HepG2 (cell line): ENCODE results near the gene IFIT3. TPM values are rescaled to one million over a fixed set of nuclear protein-coding genes. Genes with fewer than 3 reads are reported as not detected.

Experiments used
- EP300 ChIP-seq, 3 experiments: sonication (generic) in 1 of 3; formaldehyde crosslinking in 1 of 3; IDR thresholded peaks; 2 replicates each; pipeline versions ENCODE4 v1.5.1 to v1.6.1; 2011 to 2020; ENCODE audit warnings: low read depth in 2 of 3, low read length in 2 of 3, borderline replicate concordance in 1 of 3, improper control_type of control experiment in 1 of 3, mild to moderate bottlenecking in 1 of 3, missing genetic modification reagents in 1 of 3, moderate library complexity in 1 of 3
- ETV5 ChIP-seq: IDR thresholded peaks from 2 replicates; pipeline ENCODE4 v1.6.1; 2018; ENCODE audit warnings: missing biosample characterization, missing genetic modification reagents, inconsistent platforms, borderline replicate concordance
- FOXP1 ChIP-seq, 2 experiments: fragments of 450-650 bp in 1 of 2; IDR thresholded peaks; 2 replicates each; pipeline ENCODE4 v1.6.1; 2017 to 2018; ENCODE audit warnings: antibody characterized with exemption in 1 of 2
- FOXP4 ChIP-seq: sonication (generic); formaldehyde crosslinking; IDR thresholded peaks from 2 replicates; pipeline ENCODE4 v1.4.0; 2020; ENCODE audit warnings: missing genetic modification reagents
- HMG20B ChIP-seq: conservative IDR thresholded peaks from 2 replicates; pipeline ENCODE4 v1.6.1; 2016; ENCODE audit warnings: missing genetic modification reagents, missing compliant biosample characterization
- KDM6A ChIP-seq: IDR thresholded peaks from 2 replicates; pipeline ENCODE4 v1.6.1; 2016; ENCODE audit warnings: low read depth
- KLF16 ChIP-seq, 2 experiments: sonication (generic) in 1 of 2; formaldehyde crosslinking in 1 of 2; IDR thresholded peaks; 2 replicates each; pipeline versions ENCODE4 v1.6.1 to v1.8.0; 2016 to 2023; ENCODE audit warnings: missing genetic modification reagents in 2 of 2, missing compliant biosample characterization in 1 of 2
- RCOR2 ChIP-seq: IDR thresholded peaks from 2 replicates; pipeline ENCODE4 v1.6.1; 2016; ENCODE audit warnings: missing biosample characterization, missing genetic modification reagents
- SAP130 ChIP-seq: IDR thresholded peaks from 2 replicates; pipeline ENCODE4 v1.6.1; 2016; ENCODE audit warnings: low read depth
- ZBED4 ChIP-seq: sonication (generic); formaldehyde crosslinking; IDR thresholded peaks from 2 replicates; pipeline ENCODE4 v1.4.0; 2020; ENCODE audit warnings: missing genetic modification reagents, borderline replicate concordance
- ZNF264 ChIP-seq: sonication (generic); formaldehyde crosslinking; IDR thresholded peaks from 2 replicates; pipeline ENCODE4 v1.4.0; 2020; ENCODE audit warnings: missing genetic modification reagents
- ZNF629 ChIP-seq: sonication (generic); formaldehyde crosslinking; conservative IDR thresholded peaks from 2 replicates; pipeline ENCODE4 v1.5.0; 2020; ENCODE audit warnings: missing genetic modification reagents
- ZSCAN9 ChIP-seq: IDR thresholded peaks from 2 replicates; pipeline ENCODE4 v1.6.1; 2016; ENCODE audit warnings: borderline replicate concordance
- polyA plus RNA-seq, 8 experiments: library from polyadenylated mRNA; depleted of rRNA in 3 of 8; stranded (reverse) in 7 of 8; unstranded in 1 of 8; fragments of >200 nt; fragmentation: Illumina TruSeq in 4 of 8; extraction: Trizol in 4 of 8; gene quantifications; 2 replicates each; pipeline versions ENCODE4 v1.2.1 to v1.2.3, GENCODE V29; 2011 to 2016; ENCODE audit warnings: low read depth in 4 of 8, missing spikeins in 1 of 8, mixed read lengths in 1 of 8; ENCODE audit not compliant: insufficient read depth in 1 of 8
- total RNA-seq, 5 experiments: library from RNA; depleted of rRNA; stranded (reverse); fragments of >200 nt; fragmentation: Illumina TruSeq; extraction: Trizol; gene quantifications; 2 replicates each; pipeline ENCODE4 v1.2.3, GENCODE V29; 2016; ENCODE audit warnings: low read depth in 1 of 5
- TF ChIP-seq, protein P1 (sequence below), 2 experiments: fragments of 450-650 bp in 1 of 2; sonication (generic) in 1 of 2; formaldehyde crosslinking; IDR thresholded peaks; 2 replicates each; pipeline versions ENCODE4 v1.5.0 to v1.8.0; 2020 to 2022; ENCODE audit warnings: mild to moderate bottlenecking in 1 of 2, missing genetic modification reagents in 1 of 2
- TF ChIP-seq, protein P2 (sequence below), 2 experiments: sonication (generic) in 1 of 2; formaldehyde crosslinking in 1 of 2; IDR thresholded peaks; 2 replicates each; pipeline versions ENCODE4 v1.4.0 to v1.6.1; 2018 to 2020; ENCODE audit warnings: missing genetic modification reagents in 2 of 2, borderline replicate concordance in 1 of 2, low read depth in 1 of 2, mild to moderate bottlenecking in 1 of 2, missing biosample characterization in 1 of 2
- TF ChIP-seq, protein P3 (sequence below): sonication (generic); formaldehyde crosslinking; IDR thresholded peaks from 2 replicates; pipeline ENCODE4 v1.5.1; 2020; ENCODE audit warnings: mild to moderate bottlenecking, moderate library complexity, missing genetic modification reagents

Gene IFIT3
- total and polyA plus RNA-seq, 2 of the 13 experiments (the other 11 are each of a cell fraction or from before 2014, with no cell fraction given), result 0.48 to 3.1 TPM

GRCh38 chr10:89373916-89374711, 46.3 kb downstream of the IFIT3 start (continued):
- TF ChIP-seq KLF16 (CRISPR knock-in tag; IDR thresholded peaks at IDR 0.05) (peak in 1 of 2 experiments; percentile 52; a peak in 1 of 4 replicates), EP300 (IDR thresholded peaks at IDR 0.05; ENCODE audit: low read depth in 2 of 2, low read length in 2 of 2) (peak; percentile 64 to 80; a peak in 3 of 4 replicates), EP300 (CRISPR knock-in tag; IDR thresholded peaks at IDR 0.05; ENCODE audit: borderline replicate concordance) (peak; percentile 54; the same call in 1 of the 2 replicates), ZSCAN9 (peak; percentile 81; the same call in 1 of the 2 replicates), ZBED4 (peak; percentile 93; the same call in 1 of the 2 replicates), FOXP1 (IDR thresholded peaks at IDR 0.05) (peak; percentile 97), FOXP1 (CRISPR knock-in tag; IDR thresholded peaks at IDR 0.05) (peak; percentile 98), RCOR2 (CRISPR knock-in tag) (no peak; the same call in 1 of the 2 replicates), SAP130 (CRISPR knock-in tag) (peak; percentile 86), ETV5 (peak; percentile 46; the same call in 1 of the 2 replicates), ZNF264 (CRISPR knock-in tag) (no peak), FOXP4 (CRISPR knock-in tag) (peak; percentile 97), KDM6A (CRISPR knock-in tag) (peak; percentile 71; the same call in 1 of the 2 replicates), ZNF629 (CRISPR knock-in tag) (no peak), HMG20B (CRISPR knock-in tag) (peak; percentile 64; the same call in 1 of the 2 replicates)
- TF ChIP-seq, protein P1, sequence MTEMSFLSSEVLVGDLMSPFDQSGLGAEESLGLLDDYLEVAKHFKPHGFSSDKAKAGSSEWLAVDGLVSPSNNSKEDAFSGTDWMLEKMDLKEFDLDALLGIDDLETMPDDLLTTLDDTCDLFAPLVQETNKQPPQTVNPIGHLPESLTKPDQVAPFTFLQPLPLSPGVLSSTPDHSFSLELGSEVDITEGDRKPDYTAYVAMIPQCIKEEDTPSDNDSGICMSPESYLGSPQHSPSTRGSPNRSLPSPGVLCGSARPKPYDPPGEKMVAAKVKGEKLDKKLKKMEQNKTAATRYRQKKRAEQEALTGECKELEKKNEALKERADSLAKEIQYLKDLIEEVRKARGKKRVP (CRISPR knock-in tag; IDR thresholded peaks at IDR 0.05), result peak in 1 of 2 experiments; percentile 77; a peak in 1 of 4 replicates
- TF ChIP-seq, protein P2, sequence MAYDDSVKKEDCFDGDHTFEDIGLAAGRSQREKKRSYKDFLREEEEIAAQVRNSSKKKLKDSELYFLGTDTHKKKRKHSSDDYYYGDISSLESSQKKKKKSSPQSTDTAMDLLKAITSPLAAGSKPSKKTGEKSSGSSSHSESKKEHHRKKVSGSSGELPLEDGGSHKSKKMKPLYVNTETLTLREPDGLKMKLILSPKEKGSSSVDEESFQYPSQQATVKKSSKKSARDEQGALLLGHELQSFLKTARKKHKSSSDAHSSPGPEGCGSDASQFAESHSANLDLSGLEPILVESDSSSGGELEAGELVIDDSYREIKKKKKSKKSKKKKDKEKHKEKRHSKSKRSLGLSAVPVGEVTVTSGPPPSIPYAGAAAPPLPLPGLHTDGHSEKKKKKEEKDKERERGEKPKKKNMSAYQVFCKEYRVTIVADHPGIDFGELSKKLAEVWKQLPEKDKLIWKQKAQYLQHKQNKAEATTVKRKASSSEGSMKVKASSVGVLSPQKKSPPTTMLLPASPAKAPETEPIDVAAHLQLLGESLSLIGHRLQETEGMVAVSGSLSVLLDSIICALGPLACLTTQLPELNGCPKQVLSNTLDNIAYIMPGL (CRISPR knock-in tag; IDR thresholded peaks at IDR 0.05; ENCODE audit: borderline replicate concordance in 1 of 2, low read depth in 1 of 2), result 0 out of 4 replicates have a peak, but pooled peaks of 1 of the 2 experiments have one; percentile 38
- TF ChIP-seq, protein P3, sequence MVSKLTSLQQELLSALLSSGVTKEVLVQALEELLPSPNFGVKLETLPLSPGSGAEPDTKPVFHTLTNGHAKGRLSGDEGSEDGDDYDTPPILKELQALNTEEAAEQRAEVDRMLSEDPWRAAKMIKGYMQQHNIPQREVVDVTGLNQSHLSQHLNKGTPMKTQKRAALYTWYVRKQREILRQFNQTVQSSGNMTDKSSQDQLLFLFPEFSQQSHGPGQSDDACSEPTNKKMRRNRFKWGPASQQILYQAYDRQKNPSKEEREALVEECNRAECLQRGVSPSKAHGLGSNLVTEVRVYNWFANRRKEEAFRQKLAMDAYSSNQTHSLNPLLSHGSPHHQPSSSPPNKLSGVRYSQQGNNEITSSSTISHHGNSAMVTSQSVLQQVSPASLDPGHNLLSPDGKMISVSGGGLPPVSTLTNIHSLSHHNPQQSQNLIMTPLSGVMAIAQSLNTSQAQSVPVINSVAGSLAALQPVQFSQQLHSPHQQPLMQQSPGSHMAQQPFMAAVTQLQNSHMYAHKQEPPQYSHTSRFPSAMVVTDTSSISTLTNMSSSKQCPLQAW, result 0 out of 2 replicates have a peak, but pooled peaks have one; percentile 23
